T47D (cell line): ENCODE data around the gene GIPR.
A peak's percentile ranks its signal among the peaks of the same experiment; 100 is the strongest.
"Not testable (repeated sequence)": the region's sequence is repeated elsewhere in the genome, so short reads cannot be mapped to it uniquely, and the experiment has no call there.

ENCODE experiments used
- DNase-seq, 2 experiments: peaks; one replicate each; pipeline versions ENCODE4 v3.0.0 to v3.0.0-alpha.2; 2011 to 2012; ENCODE audit warnings: low read depth in 1 of 2, low spot score in 1 of 2
- JUND ChIP-seq: IDR thresholded peaks from 2 replicates; pipeline ENCODE4 v1.6.1; 2012; ENCODE audit warnings: low read depth
- in situ Hi-C: cut with HindIII; loops from 2 replicates; pipeline ENCODE4 v1.10.0; 2016; ENCODE audit warnings: low sequenced_read_pairs, low pct_unique_long_range_greater_than_20kb

The GIPR gene

DNA sequence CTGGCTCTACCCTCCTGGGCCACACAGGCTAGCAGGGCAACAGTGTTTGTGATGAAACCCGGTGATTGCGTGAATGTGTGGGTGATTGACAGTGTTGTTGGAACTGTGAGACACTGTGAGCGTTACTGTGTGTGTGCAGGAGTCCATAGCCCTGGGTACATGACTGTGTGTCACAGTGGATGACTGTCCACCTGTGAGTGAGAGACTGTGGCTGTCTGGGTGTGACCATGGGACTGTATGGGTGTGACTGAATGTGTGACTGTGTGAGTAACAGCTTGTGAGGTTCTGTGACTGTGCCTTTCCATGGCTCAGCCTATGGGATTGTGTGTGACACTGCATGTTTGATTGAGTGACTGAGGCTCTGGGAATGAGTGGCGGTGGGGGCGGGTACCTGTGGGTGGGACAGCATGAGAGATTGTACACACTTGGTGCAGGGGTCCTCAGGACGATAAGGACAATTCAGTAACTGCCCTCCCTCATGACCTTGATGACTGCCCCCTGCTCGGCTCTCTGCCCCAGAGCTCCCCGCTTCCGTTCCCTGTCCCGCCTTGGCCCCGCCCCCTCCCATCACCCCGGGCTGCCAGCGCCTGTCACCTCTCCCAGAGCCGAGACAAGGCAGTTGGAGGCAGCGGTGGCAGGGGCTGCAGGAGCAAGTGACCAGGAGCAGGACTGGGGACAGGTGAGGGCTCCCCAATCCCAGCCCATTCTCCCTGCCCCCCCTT is at the start of gene GIPR:
GIPR (plus strand) TSS at position 602 of the 722 bp plus-strand sequence. CDS start 1,300 bp downstream, outside the sequence.
- peak; percentile 66 to 83 for DNase-seq
- in situ Hi-C loops: no loop called here
- no peak for TF ChIP-seq JUND

GRCh38 chr19:45621389-45621788 is 46.6 kb upstream of the GIPR start:
- DNase-seq: no peak
- no peak for TF ChIP-seq JUND
- in situ Hi-C loops: no loop called here

DNA sequence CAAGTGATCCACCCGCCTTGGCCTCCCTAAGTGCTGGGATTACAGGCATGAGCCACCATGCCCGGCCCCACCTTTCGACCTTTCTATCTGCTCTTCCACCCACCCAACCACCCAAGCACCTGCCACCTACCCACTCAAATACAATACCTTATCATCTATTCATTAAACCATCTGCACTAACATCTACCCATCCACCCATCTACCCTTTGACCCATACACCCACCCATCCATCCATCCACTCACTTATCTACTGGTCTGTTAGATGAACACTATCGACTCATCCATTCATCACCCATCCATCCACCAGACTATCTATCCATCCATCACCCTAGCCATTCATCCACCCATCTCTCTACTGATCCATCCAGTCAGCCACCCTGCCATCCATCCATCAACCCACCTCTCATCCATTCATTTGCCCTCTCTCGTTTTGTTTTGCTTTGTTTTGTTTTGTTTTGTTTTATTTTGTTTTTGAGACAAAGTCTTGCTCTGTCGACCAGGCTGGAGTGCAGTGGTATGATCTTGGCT is 46.0 kb upstream of the GIPR start:
- in situ Hi-C loops: no loop called here
- no peak for TF ChIP-seq JUND
- no peak for DNase-seq

DNA sequence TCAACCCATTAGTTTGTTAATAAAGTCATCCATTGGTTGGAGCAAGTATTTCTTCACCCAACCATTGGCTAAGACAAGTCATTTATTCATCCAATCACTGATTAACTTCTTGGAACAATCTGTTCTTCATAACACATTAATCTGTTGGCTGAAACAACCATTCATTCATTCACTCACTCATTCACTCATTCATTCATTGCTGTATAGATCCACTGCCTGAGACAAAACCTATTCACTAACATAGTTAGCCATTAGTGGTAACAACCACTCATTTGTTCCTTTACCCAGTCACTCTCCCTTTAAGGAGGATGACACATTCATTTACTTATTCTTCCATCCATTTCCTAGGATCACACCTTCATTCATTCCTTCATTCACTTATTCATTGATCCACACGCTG is 44.0 kb upstream of the GIPR start:
- in situ Hi-C loops: no loop called here
- no peak for TF ChIP-seq JUND
- no peak for DNase-seq

GRCh38 chr19:45628219-45628618 is 39.8 kb upstream of the GIPR start:
- DNase-seq, in situ Hi-C loops: not testable (repeated sequence)

- TF ChIP-seq JUND: no peak
- in situ Hi-C loops: no loop called here
- no peak for DNase-seq
Observed at GRCh38 chr19:45629704-45630103, 38.3 kb upstream of the GIPR start.

DNA sequence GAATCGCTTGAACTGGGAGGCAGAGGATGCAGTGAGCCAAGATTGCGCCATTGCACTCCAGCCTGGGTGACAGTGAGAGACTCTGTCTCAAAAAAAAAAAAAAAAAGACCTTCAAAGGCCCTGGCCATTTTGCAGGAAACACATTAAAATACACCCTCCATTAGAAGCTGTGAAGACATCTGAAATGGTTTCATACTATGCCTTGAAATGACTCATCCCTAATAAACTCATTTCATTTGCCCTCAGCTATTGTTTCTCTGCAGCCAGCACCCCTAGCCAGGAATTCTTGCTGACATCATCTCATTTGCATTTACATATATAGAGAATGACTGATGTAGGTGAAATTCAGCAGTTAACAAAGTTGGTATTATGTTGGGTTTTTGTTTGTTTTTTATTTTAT is 37.6 kb upstream of the GIPR start:
- peak; percentile 52; the same call in 1 of the 2 replicates for TF ChIP-seq JUND
- in situ Hi-C loops: no loop called here
- peak; percentile 35 to 41 for DNase-seq

DNA sequence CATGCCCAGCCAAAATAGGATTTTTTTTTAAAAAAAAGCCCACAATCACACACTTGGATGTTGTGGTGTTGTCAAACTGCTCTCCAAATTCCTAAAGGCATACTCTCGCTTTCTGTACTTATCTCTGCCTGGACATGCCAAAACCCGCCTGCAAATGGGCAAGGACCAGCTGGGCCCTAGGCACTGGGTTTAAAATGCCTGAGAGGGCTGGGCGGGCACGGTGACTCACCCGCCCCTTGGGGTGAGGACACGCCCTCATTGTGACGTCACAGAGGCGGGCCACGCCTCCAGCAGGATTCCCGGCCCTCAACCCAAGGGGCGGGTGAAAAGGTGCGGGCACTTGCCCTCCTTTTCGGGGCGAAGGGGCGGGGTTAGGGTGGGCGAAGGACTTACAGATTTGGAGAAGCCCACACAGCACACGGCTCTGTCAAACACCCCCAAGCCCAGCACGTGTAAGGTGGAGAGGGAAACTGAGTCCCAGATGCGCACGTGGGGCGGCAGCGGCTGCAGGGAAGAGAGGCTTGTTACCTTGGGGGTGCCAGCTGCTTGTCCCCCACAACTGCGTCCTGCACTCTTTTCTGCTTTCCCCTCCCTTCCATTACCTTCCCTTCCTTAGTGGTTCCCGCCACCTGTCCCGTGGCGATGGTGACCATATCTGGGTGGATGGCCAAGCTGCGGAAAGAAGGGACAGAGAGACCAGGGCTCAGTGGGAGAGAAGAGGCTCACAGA is 35.4 kb upstream of the GIPR start:
- in situ Hi-C loops: no loop called here
- TF ChIP-seq JUND: no peak
- peak; percentile 77 to 90 for DNase-seq

- TF ChIP-seq JUND: no peak
- in situ Hi-C loops: no loop called here
- no peak for DNase-seq
Observed at GRCh38 chr19:45636275-45636674, 31.7 kb upstream of the GIPR start.

DNA sequence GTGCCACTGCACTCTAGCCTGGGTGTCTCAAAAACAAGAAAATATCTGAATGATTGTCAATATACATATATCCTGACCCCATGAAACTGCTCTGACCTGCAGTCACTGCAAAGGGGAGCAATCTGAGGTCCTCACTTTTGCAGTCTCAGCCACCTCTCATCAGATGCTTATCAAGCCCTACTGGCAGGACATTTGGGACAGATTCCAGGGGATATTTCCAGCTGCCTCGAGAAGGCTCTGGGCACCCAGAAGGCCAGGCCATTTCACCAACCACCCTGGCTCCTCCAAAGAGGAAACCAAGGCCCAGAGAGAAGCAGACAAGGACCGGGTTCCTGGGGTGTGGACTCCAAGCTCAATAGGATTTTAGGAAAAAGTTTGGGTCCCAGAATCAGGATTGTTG is 31.1 kb upstream of the GIPR start:
- no peak for DNase-seq
- TF ChIP-seq JUND: no peak
- in situ Hi-C loops: no loop called here

GRCh38 chr19:45637890-45638667 is 29.9 kb upstream of the GIPR start:
- TF ChIP-seq JUND: no peak
- in situ Hi-C loops: no loop called here
- DNase-seq: peak; percentile 28 to 71

GRCh38 chr19:45638930-45639729 is 28.9 kb upstream of the GIPR start, which contains the start of gene EML2:
TSS of gene EML2 (minus strand) at chr19:45639397. CDS start at chr19:45639376, 21 bp downstream.
- in situ Hi-C loops: no loop called here
- TF ChIP-seq JUND: no peak
- peak; percentile 18 to 39 for DNase-seq
